HCT116 (cell line): ENCODE measurements around the gene LDHD. TPM values are rescaled to one million over a fixed set of nuclear protein-coding genes. Genes with fewer than 3 reads are reported as not detected.
A peak's percentile ranks its signal among the peaks of the same experiment; 100 is the strongest.

ENCODE experiments used
- ATAC-seq: fragments of 200-7000 bp; cut with Tn5 transposase; 2 replicates; pipeline ENCODE4 v1.9.1; 2020; ENCODE audit warnings: mild to moderate bottlenecking, moderate library complexity
- BruUV-seq: library from RNA; stranded (reverse); fragments of 400-500 nt; replicated peaks from 2 replicates; lab custom pipeline; 2021; lab: Mats Ljungman, UMichigan
- CTCF ChIA-PET: fragments of 300-600 bp; sonication (Branson Sonifier 250); formaldehyde crosslinking; loops from one replicate; lab custom pipeline; 2021; ENCODE audit warnings: antibody characterized with exemption; lab: Charles Lee
- POLR2A ChIA-PET: fragments of 300-600, 350-600 bp; sonication (Branson Sonifier 250); formaldehyde crosslinking; loops from one replicate; lab custom pipeline; 2021; ENCODE audit warnings: antibody characterized with exemption; lab: Charles Lee
- RAD21 ChIA-PET, 2 experiments: fragments of 300-600 bp; sonication (Branson Sonifier 250); formaldehyde crosslinking; loops; one replicate each; lab custom pipeline; 2023; ENCODE audit warnings: low total read pairs in 2 of 2; ENCODE audit not compliant: uncharacterized antibody in 2 of 2, unreplicated experiment in 2 of 2, low non-redundant PET in 1 of 2; lab: Charles Lee
- DNase-seq: peaks from one replicate; pipeline ENCODE4 v3.0.0-alpha.2; 2010; ENCODE audit warnings: low read depth, low spot score
- H2AFZ ChIP-seq: fragments of 200-600 bp; shearing (Covaris generic), sonication (generic); 2 replicates; pipeline ENCODE4 v1.6.1; 2017; ENCODE audit warnings: low read depth, mixed run types, mixed read lengths, antibody characterized with exemption, low read length; ENCODE audit not compliant: poor library complexity, severe bottlenecking
- H3K27ac ChIP-seq: 2 replicates; pipeline ENCODE4 v1.5.1; 2012; ENCODE audit warnings: low read depth, low read length
- H3K27me3 ChIP-seq: fragments of 200-600 bp; sonication (generic); 2 replicates; pipeline ENCODE4 v1.6.1; 2016; ENCODE audit warnings: mixed run types, low read length, mixed read lengths; ENCODE audit not compliant: insufficient read depth
- H3K36me3 ChIP-seq, 2 experiments: fragments of 200-500 bp in 1 of 2; fragments of 200-600 bp in 1 of 2; sonication (Bioruptor generic) in 1 of 2; sonication (generic) in 1 of 2; 2 replicates each; pipeline versions ENCODE4 v1.5.1 to v1.6.1; 2014 to 2016; ENCODE audit warnings: low read length in 2 of 2, inconsistent platforms in 1 of 2, mixed read lengths in 1 of 2, mixed run types in 1 of 2; ENCODE audit not compliant: insufficient read depth in 2 of 2, control insufficient read depth in 1 of 2
- H3K4me1 ChIP-seq, 2 experiments: fragments of 200-600 bp in 1 of 2; sonication (generic) in 1 of 2; 2 replicates each; pipeline versions ENCODE4 v1.5.1 to v1.6.1; 2012 to 2017; ENCODE audit warnings: low read length in 2 of 2, inconsistent platforms in 1 of 2, mild to moderate bottlenecking in 1 of 2, mixed read lengths in 1 of 2, mixed run types in 1 of 2, moderate library complexity in 1 of 2; ENCODE audit not compliant: insufficient read depth in 2 of 2, control insufficient read depth in 1 of 2
- H3K4me2 ChIP-seq: fragments of 200-600 bp; sonication (generic); 2 replicates; pipeline ENCODE4 v1.6.1; 2017; ENCODE audit warnings: mixed run types, low read length, mixed read lengths
- H3K4me3 ChIP-seq, 2 experiments: fragments of 200-600 bp in 1 of 2; sonication (generic) in 1 of 2; replicated peaks in 1 of 2; 2 replicates each; pipeline ENCODE4 v1.5.1; 2011 to 2016; ENCODE audit warnings: low read length in 2 of 2, control low read depth in 1 of 2, low read depth in 1 of 2, mild to moderate bottlenecking in 1 of 2, mixed read lengths in 1 of 2, mixed run types in 1 of 2
- H3K79me2 ChIP-seq: fragments of 200-600 bp; sonication (generic); 2 replicates; pipeline ENCODE4 v1.6.1; 2017; ENCODE audit warnings: mild to moderate bottlenecking, mixed run types, low read length, moderate library complexity, mixed read lengths; ENCODE audit not compliant: insufficient read depth
- H3K9ac ChIP-seq: fragments of 200-600 bp; sonication (generic); 2 replicates; pipeline ENCODE4 v1.6.1; 2016; ENCODE audit warnings: low read length, mixed read lengths
- H3K9me2 ChIP-seq: fragments of 200-600 bp; sonication (generic), shearing (Covaris generic); 2 replicates; pipeline ENCODE4 v1.6.1; 2017; ENCODE audit warnings: mixed run types, mild to moderate bottlenecking, moderate library complexity; ENCODE audit not compliant: insufficient read depth
- H3K9me3 ChIP-seq, 2 experiments: fragments of 200-500 bp in 1 of 2; fragments of 200-600 bp in 1 of 2; sonication (Bioruptor generic) in 1 of 2; sonication (generic) in 1 of 2; 2 replicates each; pipeline ENCODE4 v1.6.1; 2014 to 2017; ENCODE audit warnings: low read length in 2 of 2, mixed read lengths in 2 of 2, inconsistent platforms in 1 of 2, low read depth in 1 of 2, mild to moderate bottlenecking in 1 of 2, mixed run types in 1 of 2, moderate library complexity in 1 of 2; ENCODE audit not compliant: control insufficient read depth in 1 of 2, insufficient read depth in 1 of 2
- H4K20me1 ChIP-seq: fragments of 200-600 bp; sonication (generic), shearing (Covaris generic); 2 replicates; pipeline ENCODE4 v1.6.1; 2017; ENCODE audit warnings: mixed run types, mild to moderate bottlenecking, moderate library complexity; ENCODE audit not compliant: insufficient read depth
- ATF3 ChIP-seq: IDR thresholded peaks from 2 replicates; pipeline ENCODE4 v1.6.1; 2012
- CBX3 ChIP-seq: IDR thresholded peaks from 2 replicates; pipeline ENCODE4 v1.6.1; 2012; ENCODE audit warnings: low read depth
- CEBPB ChIP-seq: IDR thresholded peaks from 2 replicates; pipeline ENCODE4 v1.6.1; 2012; ENCODE audit warnings: low read depth
- CTCF ChIP-seq, 3 experiments: fragments of 200-600 bp in 1 of 3; sonication (generic) in 1 of 3; IDR thresholded peaks in 2 of 3; conservative IDR thresholded peaks in 1 of 3; 2 replicates each; pipeline ENCODE4 v1.5.1; 2012 to 2017; ENCODE audit warnings: low read depth in 2 of 3, low read length in 2 of 3, antibody characterized with exemption in 1 of 3, borderline replicate concordance in 1 of 3, control low read depth in 1 of 3, mild to moderate bottlenecking in 1 of 3, mixed read lengths in 1 of 3, mixed run types in 1 of 3, moderate library complexity in 1 of 3; ENCODE audit not compliant: insufficient read depth in 1 of 3
- EGR1 ChIP-seq: IDR thresholded peaks from 2 replicates; pipeline ENCODE4 v1.6.1; 2012; ENCODE audit warnings: low read depth
- EZH2 ChIP-seq: fragments of 200-600 bp; sonication (generic); IDR thresholded peaks from 2 replicates; pipeline ENCODE4 v1.6.1; 2017; ENCODE audit warnings: antibody characterized with exemption, mixed run types
- EZH2phosphoT487 ChIP-seq: fragments of 200-600 bp; IDR thresholded peaks from 2 replicates; pipeline ENCODE4 v1.6.1; 2018; ENCODE audit warnings: antibody characterized with exemption, borderline replicate concordance
- JUND ChIP-seq: IDR thresholded peaks from 2 replicates; pipeline ENCODE4 v1.6.1; 2012
- MAX ChIP-seq: IDR thresholded peaks from 2 replicates; pipeline ENCODE4 v1.6.1; 2012
- POLR2A ChIP-seq: IDR thresholded peaks from 2 replicates; pipeline ENCODE4 v1.7.0; 2011; ENCODE audit warnings: borderline replicate concordance; ENCODE audit not compliant: insufficient read depth, insufficient read length; ENCODE audit errors: extremely low read depth
- POLR2AphosphoS5 ChIP-seq: IDR thresholded peaks from 2 replicates; pipeline ENCODE4 v1.6.1; 2011; ENCODE audit warnings: mild to moderate bottlenecking, low read depth, low read length, moderate library complexity
- REST ChIP-seq: IDR thresholded peaks from 2 replicates; pipeline ENCODE4 v1.6.1; 2012; ENCODE audit warnings: low read depth
- SRF ChIP-seq: IDR thresholded peaks from 2 replicates; pipeline ENCODE4 v1.6.1; 2012; ENCODE audit warnings: low read depth
- TCF7L2 ChIP-seq: IDR thresholded peaks from 2 replicates; pipeline ENCODE4 v1.7.0; 2011; ENCODE audit warnings: borderline replicate concordance, inconsistent platforms; ENCODE audit not compliant: insufficient read depth, insufficient read length; ENCODE audit errors: extremely low read depth
- ZFX ChIP-seq: fragments of 450-650 bp; IDR thresholded peaks from 2 replicates; pipeline ENCODE4 v1.6.1; 2017
- ZNF274 ChIP-seq: fragments of 200-500 bp; sonication (Bioruptor generic); IDR thresholded peaks from 2 replicates; pipeline ENCODE4 v1.6.1; 2014; ENCODE audit warnings: mild to moderate bottlenecking, low read depth, low read length, inconsistent platforms
- intact Hi-C: fragments of 100-400 bp; cut with micrococcal nuclease; formaldehyde crosslinking; loops from 2 replicates; pipeline ENCODE4 v1.10.0; 2022
- total RNA-seq: library from RNA; stranded (reverse); gene quantifications from one replicate; pipeline ENCODE4 v1.2.1, GENCODE V29; 2021; ENCODE audit not compliant: unreplicated experiment

The LDHD gene
- total RNA-seq, 1 experiment from 2014 or later = 3.4 TPM

- TF ChIP-seq REST (no peak), POLR2AphosphoS5 (no peak), ATF3 (no peak), POLR2A (no peak), EGR1 (no peak), SRF (no peak), TCF7L2 (no peak), ZFX (no peak)
Observed at GRCh38 chr16:75099738-75100602, 16.6 kb downstream of the LDHD start (continued).

GRCh38 chr16:75099075-75099667 lies 17.4 kb downstream of the LDHD start:
- H3K9ac ChIP-seq = no peak overlapping the region
- H3K27ac ChIP-seq = 0 out of 2 replicates have a peak overlapping the region, but pooled peaks have one; percentile 32
- TF ChIP-seq EZH2 (no peak), CBX3 (no peak), CTCF (IDR thresholded peaks at IDR 0.05 in 2 of 3, conservative IDR thresholded peaks at IDR 0.05 in 1 of 3; ENCODE audit: borderline replicate concordance in 1 of 3, insufficient read depth in 1 of 3, low read depth in 2 of 3, low read length in 2 of 3) (no peak), CEBPB (no peak), ZNF274 (no peak), MAX (no peak), POLR2AphosphoS5 (no peak), JUND (no peak), EZH2phosphoT487 (no peak)

More at GRCh38 chr16:75099075-75099667, 17.4 kb downstream of the LDHD start:
- RAD21 ChIA-PET = interaction anchor here in 1 of 2 experiments (1.3 kb wide), 1 partner anchor 12 kb away, joined by 5 read pairs; no protein-coding TSS in a partner anchor
- POLR2A ChIA-PET = no interaction called here
- Histone ChIP-seq H2AFZ (no peak overlapping the region), H3K27me3 (no peaks in the 10 kb centered on the region), H3K4me3 (no peak overlapping the region), H4K20me1 (no peaks in the 10 kb centered on the region), H3K4me2 (peak overlapping the region; percentile 29), H3K9me2 (no peaks in the 10 kb centered on the region), H3K79me2 (peaks cover 3% of the 10 kb centered on the region; the same call in 1 of the 2 replicates), H3K4me1 (peaks cover 36 to 43% of the 10 kb centered on the region in 2 experiments), H3K36me3 (0 out of 4 replicates have a peak, but pooled peaks cover 0 to 2% of the 10 kb centered on the region in 2 experiments), H3K9me3 (no peaks in the 10 kb centered on the region)
- CTCF ChIA-PET = interaction anchor here (0.9 to 1.3 kb wide), 2 partner anchors 10 to 12 kb away, joined by 4 read pairs; no protein-coding TSS in a partner anchor
- no TSS peak for BruUV-seq
- intact Hi-C loops = no loop called here
- no peak for ATAC-seq
- DNase-seq = no peak
